Fibroblast of lung (primary cell): Measurements from ENCODE around the gene UBE2B. TPM values are rescaled to one million over a fixed set of nuclear protein-coding genes. Genes with fewer than 3 reads are reported as not detected.
"Not testable (repeated sequence)": the region's sequence is repeated elsewhere in the genome, so short reads cannot be mapped to it uniquely, and the experiment has no call there.

Experiments
- DNase-seq, 2 donors: peaks; one replicate each; pipeline versions ENCODE4 v3.0.0 to v3.0.0-alpha.2; 2010; ENCODE audit warnings: low read depth in 2 of 2
- H2AFZ ChIP-seq: 2 replicates; pipeline ENCODE4 v1.5.1; 2012; ENCODE audit warnings: low read length, control low read depth, inconsistent platforms
- H3K27ac ChIP-seq: 2 replicates; pipeline ENCODE4 v1.5.1; 2011; ENCODE audit warnings: low read length, control low read depth; ENCODE audit not compliant: insufficient read depth
- H3K27me3 ChIP-seq: 2 replicates; pipeline ENCODE4 v1.5.1; 2011; ENCODE audit warnings: mild to moderate bottlenecking, low read length; ENCODE audit not compliant: control insufficient read depth, insufficient read depth
- H3K36me3 ChIP-seq: 2 replicates; pipeline ENCODE4 v1.5.1; 2011; ENCODE audit warnings: low read length; ENCODE audit not compliant: control insufficient read depth, insufficient read depth
- H3K4me1 ChIP-seq: 2 replicates; pipeline ENCODE4 v1.5.1; 2011; ENCODE audit warnings: low read length; ENCODE audit not compliant: control insufficient read depth, insufficient read depth; ENCODE audit errors: extremely low read depth
- H3K4me2 ChIP-seq: 2 replicates; pipeline ENCODE4 v1.5.1; 2011; ENCODE audit warnings: low read length, control low read depth; ENCODE audit not compliant: insufficient read depth; ENCODE audit errors: extremely low read depth
- H3K4me3 ChIP-seq, 4 experiments: fragments of 200-600 bp in 1 of 4; sonication (generic) in 1 of 4; replicated peaks in 1 of 4; 2 replicates each; pipeline ENCODE4 v1.5.1; 2011 to 2016; ENCODE audit warnings: low read length in 4 of 4, low read depth in 3 of 4, mild to moderate bottlenecking in 3 of 4, control low read depth in 2 of 4, inconsistent platforms in 1 of 4, mixed read lengths in 1 of 4; ENCODE audit not compliant: insufficient read depth in 1 of 4; ENCODE audit errors: control extremely low read depth in 1 of 4
- H3K79me2 ChIP-seq: 2 replicates; pipeline ENCODE4 v1.5.1; 2012; ENCODE audit warnings: mild to moderate bottlenecking, low read length, inconsistent platforms; ENCODE audit not compliant: control insufficient read depth, insufficient read depth
- H3K9ac ChIP-seq: 2 replicates; pipeline ENCODE4 v1.5.1; 2011; ENCODE audit warnings: mild to moderate bottlenecking, low read length, control low read depth; ENCODE audit not compliant: insufficient read depth
- H3K9me3 ChIP-seq: 2 replicates; pipeline ENCODE4 v1.5.1; 2012; ENCODE audit warnings: low read depth, low read length; ENCODE audit not compliant: control insufficient read depth, insufficient read depth
- H4K20me1 ChIP-seq: 2 replicates; pipeline ENCODE4 v1.5.1; 2011; ENCODE audit warnings: low read length; ENCODE audit not compliant: control insufficient read depth, insufficient read depth; ENCODE audit errors: extremely low read depth
- CTCF ChIP-seq, 2 donors: IDR thresholded peaks in 1 of 2; conservative IDR thresholded peaks in 1 of 2; 1 replicate in 1 of 2; 2 replicates in 1 of 2; pipeline ENCODE4 v1.5.1; 2011 to 2012; ENCODE audit warnings: low read length in 2 of 2, control low read depth in 1 of 2, inconsistent platforms in 1 of 2, low read depth in 1 of 2, mild to moderate bottlenecking in 1 of 2
- EZH2 ChIP-seq: IDR thresholded peaks from 2 replicates; pipeline ENCODE4 v1.5.1; 2012; ENCODE audit warnings: low read length, control low read depth, mild to moderate bottlenecking; ENCODE audit errors: missing control alignments
- polyA plus RNA-seq, 2 donors: library from polyadenylated mRNA; depleted of rRNA in 1 of 2; stranded (reverse) in 1 of 2; unstranded in 1 of 2; fragments of >200 nt; gene quantifications; 2 replicates each; pipeline ENCODE4 v1.2.1, GENCODE V29; 2011 to 2012; ENCODE audit warnings: missing spikeins in 1 of 2
- total RNA-seq: library from RNA; depleted of rRNA; stranded (reverse); fragments of >200 nt; gene quantifications from 2 replicates; pipeline ENCODE4 v1.2.1, GENCODE V29; 2014

UBE2B gene
- total and polyA plus RNA-seq, 2 donors (not counting 1 experiment from before 2014, with no cell fraction given) = 31.9 to 93.2 TPM

DNA sequence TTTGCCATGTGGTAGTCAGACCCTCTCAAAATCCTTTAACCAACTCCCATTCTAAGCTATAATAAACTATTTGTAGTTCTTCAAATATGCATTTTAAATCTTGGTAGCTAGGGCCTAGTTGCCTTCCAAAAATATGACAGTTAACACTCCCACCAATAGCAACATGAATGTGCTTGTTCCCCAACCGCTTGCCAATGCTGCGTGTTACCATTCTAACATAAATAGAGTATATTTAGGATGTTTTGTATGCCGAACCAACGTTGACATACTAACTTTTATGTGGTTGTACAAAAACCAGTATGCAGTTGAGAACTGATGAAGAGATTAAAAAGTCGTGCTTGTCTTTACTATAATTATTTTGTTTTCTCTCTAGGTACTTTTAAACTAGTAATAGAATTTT is 9.0 kb downstream of the UBE2B start:
- H3K4me3 ChIP-seq = no peak overlapping the region
- no peaks in the 10 kb centered on the region for H3K4me1 ChIP-seq
- peaks cover 24% of the 10 kb centered on the region for H3K79me2 ChIP-seq
- TF ChIP-seq EZH2 (no peak), CTCF (conservative IDR thresholded peaks at IDR 0.05 in 1 of 2, IDR thresholded peaks at IDR 0.05 in 1 of 2; ENCODE audit: low read depth in 1 of 2, low read length in 2 of 2) (no peak)
- H4K20me1 ChIP-seq = no peaks in the 10 kb centered on the region
- no peak overlapping the region for H3K27ac ChIP-seq
- H2AFZ ChIP-seq = no peak overlapping the region
- no peaks in the 10 kb centered on the region for H3K27me3 ChIP-seq
- no peak overlapping the region for H3K4me2 ChIP-seq
- H3K9me3 ChIP-seq = no peaks in the 10 kb centered on the region
- H3K36me3 ChIP-seq = peaks cover 8% of the 10 kb centered on the region
- no peak for DNase-seq
- H3K9ac ChIP-seq = no peak overlapping the region

GRCh38 chr5:134382204-134382603 is 10.8 kb downstream of the UBE2B start:
- H3K27ac ChIP-seq, DNase-seq, H3K4me1 ChIP-seq, H3K9ac ChIP-seq, H3K4me3 ChIP-seq, H3K9me3 ChIP-seq, H3K27me3 ChIP-seq, H2AFZ ChIP-seq, H3K4me2 ChIP-seq, H3K36me3 ChIP-seq, H4K20me1 ChIP-seq: not testable (repeated sequence)
- H3K79me2 ChIP-seq = peaks cover 11% of the 10 kb centered on the region

GRCh38 chr5:134383980-134384697 is 12.8 kb downstream of the UBE2B start:
- no peak overlapping the region for H3K4me3 ChIP-seq
- no peaks in the 10 kb centered on the region for H3K27me3 ChIP-seq
- no peak overlapping the region for H3K27ac ChIP-seq
- peaks cover 3% of the 10 kb centered on the region for H3K79me2 ChIP-seq
- no peak overlapping the region for H3K9ac ChIP-seq
- no peak for DNase-seq
- H3K36me3 ChIP-seq = peaks cover 11% of the 10 kb centered on the region
- no peaks in the 10 kb centered on the region for H4K20me1 ChIP-seq
- no peaks in the 10 kb centered on the region for H3K4me1 ChIP-seq
- no peak overlapping the region for H3K4me2 ChIP-seq
- no peaks in the 10 kb centered on the region for H3K9me3 ChIP-seq
- no peak overlapping the region for H2AFZ ChIP-seq
- no peak for TF ChIP-seq EZH2
- no peak for TF ChIP-seq CTCF (conservative IDR thresholded peaks at IDR 0.05 in 1 of 2, IDR thresholded peaks at IDR 0.05 in 1 of 2; ENCODE audit: low read depth in 1 of 2, low read length in 2 of 2)
